HG03575 (cell line): ENCODE results near the gene TTLL11.
A peak's percentile ranks its signal among the peaks of the same experiment; 100 is the strongest.

Experiments
- ATAC-seq: cut with Tn5 transposase; IDR thresholded peaks from one replicate; pipeline ENCODE4 v1.9.1; 2021; ENCODE audit not compliant: unreplicated experiment, insufficient number of reproducible peaks, low FRiP score; ENCODE audit errors: extremely low read depth

Gene TTLL11

DNA sequence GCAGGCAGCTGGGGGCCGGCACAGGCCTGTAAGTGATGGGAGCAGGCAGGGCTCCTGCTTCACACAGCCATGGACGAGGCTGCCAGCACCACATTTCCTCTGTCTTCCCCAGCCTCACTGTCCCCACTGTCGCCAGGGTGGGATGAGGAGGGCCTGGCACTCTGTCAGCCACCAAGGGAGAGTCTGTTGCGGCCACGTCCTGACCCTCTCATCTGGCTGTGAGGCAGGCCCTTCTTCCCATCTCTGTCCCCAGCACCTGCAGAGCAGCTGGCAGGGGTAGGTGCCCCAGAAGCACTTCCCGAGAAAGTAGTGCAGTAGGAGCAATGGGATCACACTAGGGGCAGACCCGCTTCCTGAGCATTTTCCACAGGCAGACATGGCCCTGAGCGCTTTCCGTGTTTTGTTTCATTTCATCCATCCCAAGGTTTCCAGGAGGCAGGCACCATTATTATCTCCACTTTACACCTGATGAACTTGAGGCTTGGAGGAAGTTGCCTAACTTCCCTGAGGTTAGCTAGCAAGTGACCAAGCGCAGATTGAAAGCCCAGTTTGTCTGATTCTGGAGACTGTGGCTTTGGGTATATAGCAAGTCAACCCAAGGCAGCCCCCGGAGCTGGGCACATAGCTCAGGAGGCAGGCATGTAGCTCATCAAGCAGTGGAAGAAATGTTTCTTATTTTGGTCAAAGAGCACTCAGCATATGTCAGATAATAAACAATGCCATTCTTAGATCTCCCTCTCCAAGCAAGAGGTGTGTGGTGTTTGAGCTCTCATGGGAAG lies 239.3 kb downstream of the TTLL11 start:
- ATAC-seq, result no peak

DNA sequence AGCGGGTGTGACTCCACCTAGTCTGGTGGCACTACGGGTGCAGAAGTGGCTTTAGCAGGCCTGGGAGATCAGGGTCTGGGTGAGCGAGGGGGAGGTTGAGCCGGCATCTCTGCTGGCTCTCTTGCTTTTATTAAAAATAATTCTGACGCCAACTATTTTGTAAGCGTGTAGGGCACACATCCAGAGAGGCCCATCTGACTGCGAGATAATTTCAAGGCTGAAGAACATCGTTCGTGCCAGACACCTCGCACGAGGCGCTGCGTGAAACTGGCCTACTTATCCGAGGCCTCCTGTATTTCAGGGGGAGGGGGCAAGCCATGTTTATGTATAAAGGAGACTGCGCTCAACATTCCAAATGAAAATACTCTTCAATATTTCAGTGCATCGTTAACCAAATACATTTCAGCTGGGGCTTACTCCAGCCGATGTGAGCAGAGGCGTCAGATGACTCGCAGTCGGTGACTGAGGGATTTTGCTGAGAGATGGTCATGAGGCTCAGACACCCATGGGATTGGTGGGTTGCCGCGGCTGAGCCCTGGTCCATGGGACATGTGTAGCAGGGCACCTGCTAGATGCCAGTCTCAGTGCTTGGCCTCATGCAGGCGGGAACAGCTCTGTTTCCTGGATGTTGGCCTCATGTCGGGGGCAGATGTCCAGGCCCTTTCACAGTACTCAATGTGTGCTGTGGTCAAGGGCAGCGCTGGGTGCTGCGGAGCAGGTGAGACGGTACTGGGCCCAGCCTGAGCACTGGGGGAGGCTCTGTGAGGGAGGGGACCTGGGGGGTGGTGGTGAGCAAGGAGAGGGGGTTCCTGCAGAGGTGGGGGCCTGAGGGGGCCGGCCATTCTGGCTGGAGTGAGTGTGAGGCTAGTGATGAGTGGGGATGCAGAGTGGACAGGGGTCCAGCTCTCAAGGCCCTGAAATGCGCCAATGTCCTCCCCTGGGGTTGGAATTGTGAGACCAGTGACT lies 240.2 kb downstream of the TTLL11 start:
- ATAC-seq, result no peak

DNA sequence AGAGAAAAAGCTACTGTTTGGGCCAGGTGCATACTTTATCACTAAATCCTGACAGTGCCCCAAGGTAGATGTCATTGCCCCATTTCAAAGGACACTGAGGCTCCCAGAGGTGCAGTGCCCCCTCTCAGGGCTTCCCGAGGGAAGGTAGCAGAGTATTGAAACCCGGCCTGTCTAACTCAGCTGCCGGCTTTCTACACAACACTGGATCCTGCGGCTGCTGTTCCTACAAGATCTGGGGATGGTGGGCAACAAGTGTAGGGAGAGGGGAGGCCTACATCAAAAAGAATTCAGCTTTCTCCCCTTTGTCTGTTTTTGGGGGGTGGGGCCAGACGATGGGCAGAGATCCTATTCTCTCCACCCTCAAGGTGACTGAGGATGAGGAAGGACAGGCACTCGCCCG lies 240.9 kb downstream of the TTLL11 start:
- no peak for ATAC-seq

DNA sequence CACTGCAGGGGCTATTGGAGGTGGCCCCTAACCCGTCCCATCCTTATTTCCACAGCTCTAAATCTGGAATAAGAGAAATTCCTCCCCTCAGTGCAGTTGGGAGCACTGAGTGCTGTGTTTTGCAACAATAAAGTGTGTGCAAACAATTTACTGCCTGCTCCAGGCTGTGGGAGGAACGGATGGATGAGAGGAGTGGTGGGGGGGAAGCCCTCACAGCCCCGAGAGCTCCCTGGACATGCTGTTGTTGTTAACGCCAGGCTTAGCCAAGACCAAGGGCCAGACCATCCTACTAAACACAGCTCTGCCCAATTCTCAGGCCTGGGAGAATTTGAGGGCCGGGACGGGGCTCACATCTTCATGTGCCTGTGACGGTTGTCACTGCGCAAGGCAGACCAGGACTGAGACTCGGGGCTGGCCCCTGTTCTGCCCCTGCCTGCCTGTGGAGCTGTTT lies 241.4 kb downstream of the TTLL11 start:
- ATAC-seq, result no peak

DNA sequence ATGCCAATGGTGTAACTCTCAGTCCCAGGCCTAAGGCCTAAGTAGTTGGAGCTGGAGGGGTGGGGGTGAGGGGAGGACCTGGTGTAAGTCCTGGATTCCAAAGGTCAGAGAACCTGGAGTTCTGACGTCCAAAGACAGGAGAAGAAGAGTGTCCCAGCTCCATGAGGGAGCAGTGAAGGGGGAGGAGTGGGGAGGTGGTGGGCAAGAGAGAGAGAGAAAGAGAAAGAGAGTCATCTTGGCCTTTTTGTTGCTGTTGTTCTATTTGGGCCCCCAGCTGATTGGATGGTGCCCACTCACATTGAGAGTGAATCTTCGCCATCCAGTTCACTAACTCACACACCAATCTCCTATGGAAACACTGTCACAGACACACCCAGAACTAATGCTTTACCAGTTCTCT lies 242.7 kb downstream of the TTLL11 start:
- no peak for ATAC-seq

DNA sequence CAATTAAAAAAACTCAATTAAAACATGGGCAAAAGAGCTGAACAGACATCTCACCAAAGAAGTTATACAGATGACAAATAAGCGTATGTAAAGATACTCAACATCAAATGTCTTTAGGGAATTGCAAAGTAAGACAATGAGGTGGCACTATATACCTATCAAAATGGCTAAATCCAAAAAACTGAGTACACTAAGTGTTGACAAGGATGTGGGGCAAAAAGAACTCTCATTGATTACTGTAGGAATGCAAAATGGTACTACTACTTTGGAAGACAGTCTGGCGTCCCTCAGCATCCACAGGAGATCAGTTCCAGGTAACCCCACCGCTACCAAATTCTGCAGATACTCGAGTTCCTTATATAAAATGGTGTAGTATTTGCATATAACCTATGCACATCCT lies 243.6 kb downstream of the TTLL11 start:
- ATAC-seq, result no peak

DNA sequence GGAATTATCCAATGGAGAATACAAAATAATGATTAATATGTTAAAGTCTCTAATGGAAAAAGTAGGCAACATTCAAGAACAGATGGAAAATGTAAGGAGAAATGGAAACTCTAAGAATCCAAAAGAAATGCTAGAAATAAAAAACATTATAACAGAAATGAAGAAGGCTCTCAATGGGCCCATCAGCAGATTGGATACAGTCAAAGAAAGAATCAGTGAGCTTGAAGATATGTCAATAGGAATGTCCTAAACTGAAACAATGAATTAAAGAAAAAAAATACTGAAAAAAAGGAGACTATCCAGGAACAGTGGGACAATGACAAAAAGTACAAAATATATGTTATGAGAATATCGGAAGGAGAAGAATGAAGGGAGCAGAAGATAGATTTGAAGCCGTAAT lies 248.5 kb downstream of the TTLL11 start:
- no peak for ATAC-seq

DNA sequence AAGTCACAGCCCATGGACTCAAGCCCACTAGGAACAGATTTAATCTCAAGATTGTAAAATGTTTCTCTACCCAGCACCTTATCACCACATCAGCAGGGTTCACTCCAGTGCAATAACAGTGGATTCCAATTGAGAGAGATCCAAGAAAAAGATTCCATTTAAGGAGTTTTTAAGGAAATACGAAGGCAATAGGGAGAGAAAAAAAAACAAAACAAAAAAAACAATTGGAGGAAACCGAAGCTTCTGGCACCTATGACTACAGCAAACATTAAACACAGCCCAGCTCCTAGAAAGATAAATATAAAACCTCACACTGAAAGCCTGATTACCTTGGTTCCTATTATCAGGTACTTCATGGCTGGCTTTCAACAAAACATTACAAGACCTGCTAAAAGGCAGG lies 249.0 kb downstream of the TTLL11 start:
- no peak for ATAC-seq

DNA sequence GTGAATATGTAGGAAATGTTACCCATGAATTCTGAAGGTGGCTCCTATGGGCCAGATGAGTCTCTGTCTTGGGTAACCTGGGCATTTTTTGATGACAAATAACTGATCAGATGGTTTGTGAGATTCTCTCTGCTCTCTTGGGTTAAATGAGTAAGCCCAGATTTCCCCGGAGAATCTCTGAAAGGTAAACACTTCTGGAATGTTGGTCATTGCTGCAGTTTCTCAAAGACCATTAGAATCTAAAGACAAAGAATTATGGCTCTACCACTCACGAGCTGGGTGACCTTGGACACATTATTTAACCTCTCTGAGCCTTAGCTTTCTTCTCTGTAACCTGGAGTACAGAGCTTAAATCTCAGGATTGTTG lies 250.5 kb downstream of the TTLL11 start:
- no peak for ATAC-seq

DNA sequence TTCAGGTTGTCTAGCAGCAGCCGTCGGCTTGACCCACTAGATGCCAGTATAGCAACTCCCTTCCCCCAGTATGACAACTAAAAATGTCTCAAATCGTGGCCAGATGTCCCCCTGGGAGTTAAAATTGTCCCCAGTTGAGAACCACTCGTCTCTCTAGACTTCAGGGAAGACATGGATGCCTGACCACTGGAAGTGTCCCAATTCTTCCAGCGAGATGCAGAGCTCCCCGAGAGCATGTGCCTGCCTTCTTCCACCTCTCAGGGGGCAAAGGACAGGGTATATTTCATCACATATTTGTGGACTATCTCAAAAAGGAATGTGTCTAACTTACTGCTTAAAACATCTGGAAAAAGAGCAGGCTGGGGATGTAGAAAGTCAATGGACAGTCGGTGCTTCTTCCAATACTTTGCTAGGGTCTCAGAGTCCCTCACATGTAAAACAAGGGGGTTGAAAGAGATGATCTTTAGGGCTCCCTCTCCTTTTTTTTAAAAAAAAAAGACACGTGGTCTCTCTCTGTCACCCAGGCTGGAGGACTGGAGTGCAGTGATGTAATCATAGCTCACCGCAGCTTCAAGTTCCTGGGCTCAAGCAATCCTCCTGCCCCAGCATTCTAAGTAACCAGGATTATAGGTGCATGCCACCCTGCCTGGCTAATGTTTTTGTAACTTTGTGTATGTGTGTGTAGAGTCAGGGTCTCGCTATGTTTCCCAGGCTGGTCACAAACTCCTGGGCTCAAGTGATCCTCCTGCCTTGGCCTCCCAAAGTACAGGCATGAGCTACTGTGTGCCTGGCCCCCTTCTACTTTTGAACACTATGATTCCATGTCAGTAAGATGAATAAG lies 251.1 kb downstream of the TTLL11 start:
- ATAC-seq, result no peak

DNA sequence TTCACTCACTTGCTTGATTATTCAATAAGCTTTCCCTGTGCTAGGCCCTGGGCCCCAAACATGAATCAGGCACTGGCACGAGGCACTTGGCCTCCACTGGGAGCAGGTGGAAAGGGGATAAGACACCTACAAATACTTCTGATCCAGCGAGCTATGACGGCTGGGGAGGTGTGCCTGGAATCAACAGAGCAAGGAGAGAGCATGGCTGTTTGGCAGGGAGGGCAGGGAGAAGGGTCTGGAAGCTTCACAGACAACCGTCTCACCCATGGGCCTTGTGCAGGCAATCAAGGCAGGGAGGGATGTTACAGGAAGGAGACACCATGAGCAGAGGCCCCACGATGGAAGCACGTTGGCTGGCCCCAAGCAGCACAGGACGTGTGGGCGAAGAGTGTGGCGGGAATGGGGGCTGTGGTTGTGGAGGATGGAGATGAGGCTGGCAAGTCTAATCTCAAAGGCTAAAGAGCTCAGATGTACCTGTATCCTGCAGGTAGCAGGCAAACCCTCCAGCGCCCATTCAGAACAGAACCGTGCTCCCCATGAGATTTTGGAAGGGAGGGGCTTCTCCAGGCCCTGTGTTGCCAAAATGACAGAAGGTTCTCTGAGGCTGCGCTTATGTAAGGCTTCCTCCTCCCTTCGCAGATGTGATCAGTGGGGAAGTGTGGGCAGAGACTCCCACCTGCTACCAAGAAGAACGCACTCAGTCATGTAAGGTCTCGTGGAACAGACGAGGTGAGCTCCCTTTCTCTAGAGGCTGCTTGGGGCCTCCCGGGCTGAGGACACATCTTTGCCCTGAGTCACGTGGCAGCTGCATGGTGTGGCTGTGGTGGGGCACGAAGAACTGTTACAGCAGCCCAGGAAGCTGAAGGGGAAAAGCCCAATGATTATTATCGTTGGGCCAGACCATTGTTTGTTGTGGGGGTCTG lies 252.0 kb downstream of the TTLL11 start:
- no peak for ATAC-seq

DNA sequence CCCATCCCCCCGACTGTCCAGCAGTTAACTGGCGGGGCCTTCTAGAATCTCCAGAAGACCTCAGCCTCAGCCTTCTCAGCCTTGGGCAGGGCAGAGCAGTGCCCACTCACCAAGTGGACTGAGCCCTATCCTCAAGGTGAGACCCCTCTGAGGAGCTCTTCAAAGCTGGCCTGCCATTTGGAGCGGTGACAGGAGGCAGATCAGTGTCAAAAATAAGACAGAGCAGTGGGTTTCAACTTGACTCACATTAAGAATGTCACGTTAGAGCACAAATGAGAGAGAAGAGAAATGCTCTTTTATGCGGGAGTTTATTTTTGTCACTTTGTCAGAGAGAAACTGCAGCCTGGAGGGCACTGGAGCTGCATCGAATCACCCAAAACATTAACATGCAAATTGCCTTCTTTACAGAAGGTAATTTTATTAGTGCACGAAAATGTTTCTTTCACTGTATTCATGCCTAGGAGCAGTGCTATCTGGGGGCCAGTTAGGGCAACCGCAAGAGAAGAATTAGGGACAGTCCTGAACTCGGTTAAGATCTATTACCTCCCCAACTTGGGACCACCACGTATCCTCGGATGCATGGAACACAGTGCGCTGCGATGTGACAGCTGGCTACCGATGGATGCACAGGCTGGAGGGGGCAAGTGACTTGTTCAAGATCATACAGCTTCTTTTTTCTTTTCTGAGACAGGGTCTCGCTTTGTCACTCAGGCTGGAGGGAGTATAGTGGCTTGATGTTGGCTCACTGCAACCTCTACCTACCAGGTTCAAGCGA lies 253.2 kb downstream of the TTLL11 start:
- peak; percentile 68 for ATAC-seq

DNA sequence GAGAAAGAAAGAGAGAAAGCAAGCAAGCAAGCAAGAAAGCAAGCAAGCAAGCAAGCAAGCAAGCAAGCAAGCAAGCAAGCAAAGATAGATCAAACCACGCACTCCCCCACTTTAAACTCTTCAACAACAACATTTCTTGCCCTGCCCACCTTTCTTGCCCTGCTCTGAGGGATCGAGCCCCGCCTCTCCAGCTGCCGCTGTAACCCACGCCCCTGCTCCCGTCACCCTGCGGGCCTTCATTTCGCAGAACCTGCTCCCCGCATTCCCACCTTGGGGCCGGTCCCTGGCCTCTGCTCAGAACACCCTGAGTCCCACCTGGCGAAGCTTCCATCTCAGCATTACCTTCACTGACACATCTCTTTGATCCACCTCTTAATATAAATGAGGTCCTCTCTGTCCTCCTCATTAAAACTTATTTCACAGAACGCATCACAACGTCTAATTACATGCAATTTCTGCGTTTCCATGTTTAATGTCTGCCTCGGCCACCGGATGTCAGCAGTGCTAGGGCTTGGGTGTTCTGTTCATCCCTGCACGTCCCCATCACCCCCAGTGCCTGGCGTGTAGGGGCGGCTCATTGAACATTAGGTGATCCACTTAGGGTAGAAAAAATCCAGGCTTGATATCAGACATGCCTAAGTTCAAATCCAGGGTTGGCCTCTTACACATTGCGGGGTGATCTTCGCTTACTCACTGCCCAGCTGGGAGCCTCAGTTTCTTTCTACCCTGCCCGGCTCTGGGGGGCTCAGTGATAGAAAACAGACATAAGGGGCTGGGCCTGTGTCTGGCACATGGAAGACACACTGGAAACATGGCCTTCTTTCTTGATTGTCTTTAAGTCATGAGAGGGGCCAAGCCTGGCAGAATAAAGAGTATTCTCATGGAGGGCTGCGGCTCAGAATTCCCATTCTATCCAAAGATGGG lies 254.1 kb downstream of the TTLL11 start:
- no peak for ATAC-seq

DNA sequence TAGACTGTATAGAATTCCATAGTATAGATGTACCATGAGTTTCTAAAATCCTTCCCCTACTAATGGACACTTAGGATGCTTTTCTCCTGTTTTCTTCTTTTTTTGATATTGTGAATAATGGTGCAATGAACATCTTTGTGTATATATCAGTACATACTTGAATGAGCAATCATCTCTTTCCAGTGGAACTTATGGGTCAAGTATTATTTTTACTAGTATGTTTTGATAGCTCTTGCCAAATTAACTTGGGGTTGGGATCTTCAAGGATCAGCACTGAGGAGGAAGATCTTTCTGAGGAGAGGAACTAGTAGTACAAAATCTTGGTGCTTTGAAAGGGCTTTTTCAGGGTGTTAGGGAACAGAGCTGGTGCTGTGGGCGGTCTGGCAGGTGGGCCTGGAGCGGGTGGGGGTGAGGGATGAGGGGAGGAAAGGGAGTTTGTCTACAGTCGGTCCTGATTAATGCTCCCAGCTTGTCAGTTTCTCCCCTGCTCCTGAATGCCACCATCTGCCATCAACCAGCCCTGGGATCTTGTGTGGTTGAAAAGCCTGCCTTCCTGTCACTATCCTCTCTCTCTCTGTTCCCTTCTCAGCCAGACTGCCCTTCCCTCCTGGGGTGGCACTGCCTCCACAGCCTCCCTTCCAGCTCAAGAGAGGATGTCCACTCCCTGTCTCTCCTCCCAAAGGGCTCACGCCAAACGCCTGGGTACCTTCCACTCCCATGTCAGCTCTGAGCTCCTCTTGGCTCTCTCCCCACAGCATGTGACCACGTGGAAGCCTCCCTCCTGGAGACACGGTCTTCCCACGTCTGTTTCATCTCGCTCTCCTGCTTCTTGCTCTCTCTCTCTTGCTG lies 255.8 kb downstream of the TTLL11 start:
- no peak for ATAC-seq

DNA sequence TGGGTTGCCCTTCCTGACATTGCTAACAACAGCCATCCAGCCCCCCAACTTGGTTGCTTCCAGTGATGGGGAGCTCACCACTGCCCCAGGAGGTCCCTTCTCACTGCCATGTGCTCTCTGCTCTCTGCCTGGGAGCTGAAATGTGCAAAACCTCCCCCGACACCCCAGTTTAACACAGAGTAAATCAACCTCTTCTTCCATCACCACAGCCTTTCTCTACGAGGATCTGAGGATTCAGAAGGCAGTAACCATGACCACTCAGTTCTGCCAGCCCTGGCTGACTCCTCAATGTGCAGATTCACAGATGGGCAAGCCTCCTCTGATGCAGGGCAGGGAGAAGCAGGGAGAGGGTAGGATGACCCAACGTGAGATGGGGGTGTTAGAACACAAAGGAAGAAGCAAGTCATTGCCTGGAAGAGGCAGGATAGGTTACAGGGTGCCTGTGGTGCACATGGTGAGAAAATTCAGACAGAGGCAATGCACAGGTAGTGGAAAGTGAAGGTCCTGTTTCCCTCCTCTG lies 256.7 kb downstream of the TTLL11 start:
- no peak for ATAC-seq
